ENCODE measurements around the gene TAC4.

GRCh38 chr17:49793309-49793708 is 54.6 kb downstream of the TAC4 start:
- no peak for TF ChIP-seq CTCF (IDR thresholded peaks at IDR 0.05)
- no peak for TF ChIP-seq CEBPB (IDR thresholded peaks at IDR 0.05)
